ENCODE measurements around the gene AKIRIN1. TPM values are rescaled to one million over a fixed set of nuclear protein-coding genes. Genes with fewer than 3 reads are reported as not detected.

The AKIRIN1 gene
- total RNA-seq, 1 experiment from 2014 or later = 68.4 TPM

DNA sequence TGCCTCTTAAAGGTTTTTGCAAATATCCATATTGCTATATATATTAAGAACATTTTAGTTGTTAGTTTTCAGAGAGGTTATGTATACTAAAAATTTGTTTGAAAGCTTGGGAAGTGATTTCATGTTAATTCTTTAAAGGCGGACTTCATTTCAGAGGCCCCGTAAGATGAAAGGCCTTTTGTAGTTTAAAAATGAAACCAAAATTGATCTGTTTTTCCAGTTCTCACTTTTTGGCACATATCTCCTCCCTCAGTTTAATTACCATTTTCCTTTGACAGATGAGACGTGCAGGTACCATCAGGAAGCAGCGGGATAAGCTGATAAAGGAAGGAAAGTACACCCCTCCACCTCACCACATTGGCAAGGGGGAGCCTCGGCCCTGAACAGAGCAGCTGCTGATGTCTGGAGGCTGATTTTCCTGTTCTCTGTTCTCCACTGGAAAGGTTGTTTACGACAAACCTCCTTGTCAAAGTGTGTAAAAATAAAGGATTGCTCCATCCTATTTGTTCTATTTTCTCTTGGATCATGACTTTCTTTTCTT, 43.1 kb downstream of the AKIRIN1 start:
- DNase-seq = no peak
- Histone ChIP-seq H3K9me3 (no peaks in the 10 kb centered on the region), H3K4me1 (no peaks in the 10 kb centered on the region), H3K36me3 (ENCODE audit: control insufficient read depth, insufficient read depth, low read length) (peaks cover 1% of the 10 kb centered on the region), H3K27me3 (replicated peaks; ENCODE audit: control insufficient read depth, insufficient read depth, low read length) (no peaks in the 10 kb centered on the region), H3K4me3 (ENCODE audit: low read depth, low read length) (no peak overlapping the region)
- TF ChIP-seq, protein P1, sequence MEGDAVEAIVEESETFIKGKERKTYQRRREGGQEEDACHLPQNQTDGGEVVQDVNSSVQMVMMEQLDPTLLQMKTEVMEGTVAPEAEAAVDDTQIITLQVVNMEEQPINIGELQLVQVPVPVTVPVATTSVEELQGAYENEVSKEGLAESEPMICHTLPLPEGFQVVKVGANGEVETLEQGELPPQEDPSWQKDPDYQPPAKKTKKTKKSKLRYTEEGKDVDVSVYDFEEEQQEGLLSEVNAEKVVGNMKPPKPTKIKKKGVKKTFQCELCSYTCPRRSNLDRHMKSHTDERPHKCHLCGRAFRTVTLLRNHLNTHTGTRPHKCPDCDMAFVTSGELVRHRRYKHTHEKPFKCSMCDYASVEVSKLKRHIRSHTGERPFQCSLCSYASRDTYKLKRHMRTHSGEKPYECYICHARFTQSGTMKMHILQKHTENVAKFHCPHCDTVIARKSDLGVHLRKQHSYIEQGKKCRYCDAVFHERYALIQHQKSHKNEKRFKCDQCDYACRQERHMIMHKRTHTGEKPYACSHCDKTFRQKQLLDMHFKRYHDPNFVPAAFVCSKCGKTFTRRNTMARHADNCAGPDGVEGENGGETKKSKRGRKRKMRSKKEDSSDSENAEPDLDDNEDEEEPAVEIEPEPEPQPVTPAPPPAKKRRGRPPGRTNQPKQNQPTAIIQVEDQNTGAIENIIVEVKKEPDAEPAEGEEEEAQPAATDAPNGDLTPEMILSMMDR (IDR thresholded peaks at IDR 0.05; ENCODE audit: insufficient read depth in 1 of 2, low read depth in 1 of 2, low read length in 1 of 2, severe bottlenecking in 1 of 2, unreplicated experiment in 1 of 2) = no peak
- no peaks in the 10 kb centered on the region for H3K27me3 Mint-ChIP-seq (ENCODE audit: insufficient read depth, unreplicated experiment)
- H3K4me1 Mint-ChIP-seq (ENCODE audit: low read depth, unreplicated experiment) = no peaks in the 10 kb centered on the region
- H3K4me3 Mint-ChIP-seq (ENCODE audit: unreplicated experiment) = no peak overlapping the region
- BruUV-seq (replicated peaks) = no TSS peak
- ChIA-PET CTCF (no interaction called here), POLR2A (no interaction called here)
- H3K36me3 Mint-ChIP-seq (ENCODE audit: insufficient read depth, unreplicated experiment) = peaks cover 75% of the 10 kb centered on the region
- intact Hi-C loops (cut with micrococcal nuclease; ENCODE audit: unreplicated experiment) = no loop called here
- no peak overlapping the region for H3K27ac Mint-ChIP-seq (ENCODE audit: unreplicated experiment)
- no peaks in the 10 kb centered on the region for H3K9me3 Mint-ChIP-seq (ENCODE audit: unreplicated experiment)

DNA sequence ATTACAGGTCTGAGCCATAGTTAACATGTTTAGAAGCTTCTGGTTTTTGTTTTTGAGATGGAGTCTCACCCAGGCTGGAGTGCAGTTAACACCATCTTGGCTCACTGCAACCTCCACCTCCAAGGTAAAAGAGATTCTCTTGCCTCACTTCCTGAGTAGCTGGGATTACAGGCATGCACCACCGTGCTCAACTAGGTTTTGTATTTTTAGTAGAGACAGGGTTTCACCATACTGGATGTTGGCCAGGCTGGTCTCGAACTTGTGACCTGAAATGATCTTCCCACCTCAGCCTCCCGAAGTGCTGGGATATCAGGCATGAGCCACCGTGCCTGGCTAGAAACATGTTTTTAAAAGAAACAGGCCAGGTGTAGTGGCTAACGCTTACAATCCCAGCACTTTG, 45.6 kb downstream of the AKIRIN1 start:
- no peaks in the 10 kb centered on the region for H3K4me1 ChIP-seq
- H3K4me3 ChIP-seq (ENCODE audit: low read depth, low read length) = no peak overlapping the region
- no peak overlapping the region for H3K4me3 Mint-ChIP-seq (ENCODE audit: unreplicated experiment)
- TF ChIP-seq, protein P1 (IDR thresholded peaks at IDR 0.05; ENCODE audit: insufficient read depth in 1 of 2, low read depth in 1 of 2, low read length in 1 of 2, severe bottlenecking in 1 of 2, unreplicated experiment in 1 of 2) = no peak
- DNase-seq = no peak
- no TSS peak for BruUV-seq (replicated peaks)
- no peaks in the 10 kb centered on the region for H3K27me3 ChIP-seq (replicated peaks; ENCODE audit: control insufficient read depth, insufficient read depth, low read length)
- POLR2A ChIA-PET = no interaction called here
- H3K27ac Mint-ChIP-seq (ENCODE audit: unreplicated experiment) = no peak overlapping the region
- H3K36me3 Mint-ChIP-seq (ENCODE audit: insufficient read depth, unreplicated experiment) = peaks cover 56% of the 10 kb centered on the region
- H3K36me3 ChIP-seq (ENCODE audit: control insufficient read depth, insufficient read depth, low read length) = no peaks in the 10 kb centered on the region; the same call in 1 of the 2 replicates
- no peaks in the 10 kb centered on the region for H3K9me3 ChIP-seq
- no peaks in the 10 kb centered on the region for H3K27me3 Mint-ChIP-seq (ENCODE audit: insufficient read depth, unreplicated experiment)
- intact Hi-C loops (cut with micrococcal nuclease; ENCODE audit: unreplicated experiment) = no loop called here
- no peaks in the 10 kb centered on the region for H3K9me3 Mint-ChIP-seq (ENCODE audit: unreplicated experiment)
- CTCF ChIA-PET = no interaction called here
- H3K4me1 Mint-ChIP-seq (ENCODE audit: low read depth, unreplicated experiment) = no peaks in the 10 kb centered on the region

DNA sequence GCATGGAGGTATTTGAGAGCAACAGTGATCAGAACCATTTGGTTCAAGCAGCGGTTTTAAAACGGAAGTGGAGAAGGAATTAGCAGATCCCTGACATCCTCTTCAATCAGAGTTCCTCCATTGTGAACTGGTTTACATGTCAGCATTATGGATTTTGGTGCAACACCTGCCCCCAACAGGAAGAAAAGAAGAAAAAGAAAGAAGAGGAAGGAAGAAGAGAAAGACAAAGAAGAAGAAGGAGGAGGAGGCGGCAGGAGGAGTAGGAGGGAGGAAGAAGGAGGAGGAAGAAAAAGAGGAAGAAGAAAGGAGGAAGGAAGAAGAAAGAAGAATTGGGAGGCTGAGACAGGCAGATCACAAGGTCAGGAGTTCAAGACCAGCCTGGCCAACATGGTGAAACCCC, 52.4 kb downstream of the AKIRIN1 start:
- H3K4me3 Mint-ChIP-seq (ENCODE audit: unreplicated experiment) = no peak overlapping the region
- no TSS peak for BruUV-seq (replicated peaks)
- Histone ChIP-seq H3K27me3 (replicated peaks; ENCODE audit: control insufficient read depth, insufficient read depth, low read length) (no peaks in the 10 kb centered on the region), H3K9me3 (no peaks in the 10 kb centered on the region), H3K4me3 (ENCODE audit: low read depth, low read length) (no peak overlapping the region), H3K36me3 (ENCODE audit: control insufficient read depth, insufficient read depth, low read length) (no peaks in the 10 kb centered on the region), H3K4me1 (no peaks in the 10 kb centered on the region)
- H3K36me3 Mint-ChIP-seq (ENCODE audit: insufficient read depth, unreplicated experiment) = peaks cover 21% of the 10 kb centered on the region
- H3K4me1 Mint-ChIP-seq (ENCODE audit: low read depth, unreplicated experiment) = no peaks in the 10 kb centered on the region
- intact Hi-C loops (cut with micrococcal nuclease; ENCODE audit: unreplicated experiment) = no loop called here
- no peaks in the 10 kb centered on the region for H3K27me3 Mint-ChIP-seq (ENCODE audit: insufficient read depth, unreplicated experiment)
- no peaks in the 10 kb centered on the region for H3K9me3 Mint-ChIP-seq (ENCODE audit: unreplicated experiment)
- TF ChIP-seq, protein P1 (IDR thresholded peaks at IDR 0.05; ENCODE audit: insufficient read depth in 1 of 2, low read depth in 1 of 2, low read length in 1 of 2, severe bottlenecking in 1 of 2, unreplicated experiment in 1 of 2) = no peak
- POLR2A ChIA-PET = interaction anchor here (0.7 kb wide), 1 partner anchor 186 kb away, joined by 3 read pairs; no protein-coding TSS in a partner anchor
- CTCF ChIA-PET = no interaction called here
- no peak for DNase-seq
- H3K27ac Mint-ChIP-seq (ENCODE audit: unreplicated experiment) = no peak overlapping the region
